Measurements from ENCODE around the gene REST. TPM values are rescaled to one million over a fixed set of nuclear protein-coding genes. Genes with fewer than 3 reads are reported as not detected.

REST gene
- total and polyA plus RNA-seq, 2 of the 8 experiments (the other 6 are each of a cell fraction or from before 2014, with no cell fraction given), result 10.2 to 66.3 TPM

DNA sequence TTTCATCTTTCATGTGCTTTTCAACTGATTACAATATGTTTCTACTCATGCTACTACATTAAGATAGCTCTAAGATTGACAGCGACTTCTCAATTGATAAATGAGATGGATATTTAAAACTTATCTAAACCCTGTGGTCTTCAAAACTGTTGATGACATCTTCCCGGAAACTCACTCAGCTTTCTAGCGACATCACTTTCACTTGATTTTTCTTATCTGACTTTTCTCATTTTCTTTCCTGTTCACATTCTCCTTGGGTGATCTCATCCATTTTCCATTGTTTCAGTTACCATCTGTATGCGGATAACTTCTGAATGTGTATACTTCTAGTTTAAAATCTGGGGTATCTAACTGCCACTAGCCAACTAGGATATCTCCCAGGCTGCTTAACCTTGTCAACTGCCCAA is 74.1 kb downstream of the REST start (continued):
- TF ChIP-seq ZNF274 (IDR thresholded peaks at IDR 0.05; ENCODE audit: borderline replicate concordance, extremely low read depth, low read length), result no peak
- TF ChIP-seq HDAC6 (IDR thresholded peaks at IDR 0.05; ENCODE audit: low read depth, low read length), result no peak
- no peak for TF ChIP-seq EGR1 (IDR thresholded peaks at IDR 0.05; ENCODE audit: borderline replicate concordance, low read depth, low read length)
- TF ChIP-seq NRF1 (IDR thresholded peaks at IDR 0.05; ENCODE audit: low read depth, low read length), result no peak

All from H1 (cell line).